Endothelial cell of umbilical vein (primary cell): Measurements from ENCODE around the gene LSM7. TPM values are rescaled to one million over a fixed set of nuclear protein-coding genes. Genes with fewer than 3 reads are reported as not detected.

Experiments used
- BruUV-seq: library from RNA; stranded (reverse); fragments of 400-500 nt; replicated peaks from 2 replicates; lab custom pipeline; 2021; lab: Mats Ljungman, UMichigan
- CTCF ChIA-PET: fragments of 300-600, 350-600 bp; sonication (Branson Sonifier 250); formaldehyde crosslinking; loops from one replicate; lab custom pipeline; 2021; ENCODE audit warnings: antibody characterized with exemption, inconsistent platforms; lab: Charles Lee
- POLR2A ChIA-PET: fragments of 300-600, 350-600 bp; sonication (Branson Sonifier 250); formaldehyde crosslinking; loops from one replicate; lab custom pipeline; 2021; ENCODE audit warnings: antibody characterized with exemption, inconsistent platforms; lab: Charles Lee
- DNase-seq: peaks from one replicate; pipeline ENCODE4 v3.0.0-alpha.2; 2011; ENCODE audit warnings: low read depth, low spot score
- FAIRE-seq: peaks from 2 replicates; lab custom pipeline; 2011; peaks lifted over from hg19 to GRCh38; lab: Jason Lieb, UNC
- H2AFZ ChIP-seq: 2 replicates; pipeline ENCODE4 v1.6.0; 2012; ENCODE audit warnings: low read depth, low read length, control low read depth, inconsistent platforms
- H3K27ac ChIP-seq: 2 replicates; pipeline ENCODE4 v1.5.1; 2011; ENCODE audit warnings: low read depth, mild to moderate bottlenecking, control low read depth, low read length, moderate library complexity; ENCODE audit not compliant: insufficient read depth
- H3K27me3 ChIP-seq, 2 experiments: 2 replicates each; pipeline versions ENCODE4 v1.6.0 to v1.6.1; 2011; ENCODE audit warnings: low read length in 2 of 2, mixed read lengths in 1 of 2; ENCODE audit not compliant: control insufficient read depth in 2 of 2, insufficient read depth in 2 of 2
- H3K36me3 ChIP-seq, 2 experiments: 2 replicates in 1 of 2; 3 replicates in 1 of 2; pipeline ENCODE4 v1.5.1; 2011; ENCODE audit warnings: low read length in 2 of 2, mild to moderate bottlenecking in 1 of 2, moderate library complexity in 1 of 2; ENCODE audit not compliant: control insufficient read depth in 2 of 2, insufficient read depth in 2 of 2; ENCODE audit errors: extremely low read depth in 1 of 2
- H3K4me1 ChIP-seq: 3 replicates; pipeline ENCODE4 v1.5.1; 2011; ENCODE audit warnings: mild to moderate bottlenecking, low read length; ENCODE audit not compliant: control insufficient read depth, insufficient read depth; ENCODE audit errors: extremely low read depth
- H3K4me2 ChIP-seq: 2 replicates; pipeline ENCODE4 v1.6.1; 2011; ENCODE audit warnings: low read length, control low read depth, mixed read lengths; ENCODE audit not compliant: insufficient read depth
- H3K4me3 ChIP-seq, 3 experiments: fragments of 200-600 bp in 1 of 3; sonication (generic), shearing (Covaris generic) in 1 of 3; replicated peaks in 1 of 3; 2 replicates each; pipeline ENCODE4 v1.5.1; 2011 to 2016; ENCODE audit warnings: control low read depth in 3 of 3, low read length in 3 of 3, mild to moderate bottlenecking in 2 of 3, inconsistent platforms in 1 of 3, low read depth in 1 of 3, moderate library complexity in 1 of 3; ENCODE audit not compliant: insufficient read depth in 1 of 3
- H3K79me2 ChIP-seq: 2 replicates; pipeline ENCODE4 v1.6.0; 2012; ENCODE audit warnings: low read length, inconsistent platforms; ENCODE audit not compliant: control insufficient read depth, insufficient read depth
- H3K9ac ChIP-seq: replicated peaks from 2 replicates; pipeline ENCODE3; 2011; ENCODE audit warnings: low read length, control low read depth; ENCODE audit not compliant: insufficient read depth; ENCODE audit errors: extremely low read depth
- H3K9me1 ChIP-seq: replicated peaks from 3 replicates; pipeline ENCODE4 v1.6.0; 2011; ENCODE audit warnings: mild to moderate bottlenecking, low read length; ENCODE audit not compliant: control insufficient read depth, insufficient read depth; ENCODE audit errors: extremely low read depth
- H3K9me3 ChIP-seq: replicated peaks from 2 replicates; pipeline ENCODE4 v1.5.1; 2012; ENCODE audit warnings: low read length, inconsistent platforms; ENCODE audit not compliant: control insufficient read depth, insufficient read depth
- H4K20me1 ChIP-seq: replicated peaks from 2 replicates; pipeline ENCODE3; 2011; ENCODE audit warnings: mild to moderate bottlenecking, low read length; ENCODE audit not compliant: control insufficient read depth, insufficient read depth; ENCODE audit errors: extremely low read depth
- EZH2 ChIP-seq: IDR thresholded peaks from 2 replicates; pipeline ENCODE4 v1.6.1; 2012; ENCODE audit warnings: borderline replicate concordance, low read depth, mild to moderate bottlenecking, moderate library complexity, low read length, inconsistent platforms; ENCODE audit not compliant: severe bottlenecking
- FOS ChIP-seq: IDR thresholded peaks from 2 replicates; pipeline ENCODE4 v1.6.1; 2011; ENCODE audit warnings: mild to moderate bottlenecking, low read length, moderate library complexity, borderline replicate concordance; ENCODE audit not compliant: insufficient read depth
- GATA2 ChIP-seq: IDR thresholded peaks from 2 replicates; pipeline ENCODE4 v1.7.0; 2011; ENCODE audit warnings: low read depth, mild to moderate bottlenecking, moderate library complexity, mixed read lengths, low read length; ENCODE audit not compliant: insufficient read length, insufficient read depth
- JUN ChIP-seq: IDR thresholded peaks from 2 replicates; pipeline ENCODE4 v1.6.1; 2011; ENCODE audit warnings: borderline replicate concordance, low read depth; ENCODE audit not compliant: insufficient read length, insufficient read depth
- MYC ChIP-seq: IDR thresholded peaks from one replicate; pipeline ENCODE4 v1.6.1; 2011; ENCODE audit warnings: mild to moderate bottlenecking, low read depth, low read length
- POLR2A ChIP-seq: IDR thresholded peaks from 2 replicates; pipeline ENCODE4 v1.6.1; 2012; ENCODE audit warnings: low read depth, mild to moderate bottlenecking, control low read depth, low read length
- POLR2AphosphoS5 ChIP-seq: IDR thresholded peaks from 2 replicates; pipeline ENCODE4 v1.6.1; 2012; ENCODE audit warnings: low read depth, mild to moderate bottlenecking, control low read depth, low read length, moderate library complexity; ENCODE audit not compliant: insufficient read depth
- dilution Hi-C: fragments of 300-500 bp; cut with MboI; formaldehyde crosslinking; loops from one replicate; pipeline ENCODE4 v1.15.0; 2019; ENCODE audit warnings: low sequenced_read_pairs; ENCODE audit not compliant: extremely low pct_ligation_motif_present
- intact Hi-C: fragments of 100-400 bp; cut with micrococcal nuclease; formaldehyde crosslinking; loops from one replicate; pipeline ENCODE4 v1.10.0; 2022
- polyA plus RNA-seq, 4 experiments: library from polyadenylated mRNA; depleted of rRNA in 3 of 4; stranded (reverse) in 3 of 4; unstranded in 1 of 4; fragments of >200 nt; gene quantifications; 2 replicates each; pipeline versions ENCODE4 v1.2.1 to v1.2.3, GENCODE V29; 2011 to 2012; ENCODE audit warnings: missing spikeins in 1 of 4
- total RNA-seq: library from RNA; stranded (reverse); gene quantifications from 2 replicates; pipeline ENCODE4 v1.2.3, GENCODE V29; 2021
- TF ChIP-seq, protein P1 (sequence below): IDR thresholded peaks from 2 replicates; pipeline ENCODE4 v1.6.1; 2011; ENCODE audit not compliant: insufficient read depth, insufficient read length
- TF ChIP-seq, protein P2 (sequence below), 2 donors: IDR thresholded peaks; 1 replicate in 1 of 2; 2 replicates in 1 of 2; pipeline ENCODE4 v1.5.1; 2011; ENCODE audit warnings: low read length in 2 of 2, mild to moderate bottlenecking in 2 of 2, moderate library complexity in 2 of 2, control low read depth in 1 of 2, inconsistent platforms in 1 of 2, low read depth in 1 of 2; ENCODE audit not compliant: insufficient read depth in 1 of 2; ENCODE audit errors: extremely low read depth in 1 of 2

Gene LSM7
- total and polyA plus RNA-seq, 2 donors (not counting 3 experiments of a cell fraction or from before 2014, with no cell fraction given), result 124 to 673 TPM

DNA sequence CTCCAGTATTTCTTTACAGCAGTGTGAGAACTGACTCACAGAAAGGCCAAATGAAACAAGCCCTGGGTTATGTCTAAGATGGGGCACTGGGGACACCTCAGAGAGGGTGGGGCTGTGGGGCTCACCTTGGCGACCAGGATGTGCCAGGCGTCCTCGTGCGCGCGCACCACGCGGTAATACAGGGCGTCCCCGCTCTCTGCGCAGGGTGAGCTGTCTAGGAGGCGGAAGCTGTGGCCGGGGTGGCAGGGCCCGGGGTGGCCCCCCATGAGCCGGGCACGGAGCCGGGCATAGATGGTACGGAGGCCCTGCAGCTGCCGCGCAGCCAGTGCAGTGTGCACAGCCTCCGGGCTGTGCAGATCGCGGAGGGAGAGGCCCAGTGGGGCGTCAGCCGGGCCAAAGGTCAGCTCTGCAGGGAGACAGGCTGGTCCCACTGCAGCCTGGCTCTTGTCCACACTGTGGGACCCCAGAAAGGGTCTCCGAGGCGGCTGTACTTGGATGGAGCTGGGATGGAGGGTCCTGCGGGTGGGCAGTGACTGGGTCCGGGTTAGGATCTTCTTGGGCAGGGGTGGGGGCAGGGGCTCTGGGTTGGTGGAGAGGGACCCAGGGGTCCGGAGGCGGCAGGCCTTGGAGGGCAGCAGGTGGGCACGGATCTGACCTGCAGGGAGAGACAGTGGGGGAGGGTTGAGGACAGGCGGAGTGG, 49.8 kb downstream of the LSM7 start:
- no TSS peak for BruUV-seq
- peaks cover 0 to 8% of the 10 kb centered on the region in 2 experiments for H3K36me3 ChIP-seq
- peaks cover 8% of the 10 kb centered on the region for H3K79me2 ChIP-seq
- ChIA-PET CTCF (interaction anchor here (1.5 kb wide), 1 partner anchor 37 kb away, joined by 7 read pairs; no protein-coding TSS in a partner anchor), POLR2A (interaction anchor here (0.7 kb wide), 2 partner anchors 45 to 737 kb away, joined by 3 read pairs; no protein-coding TSS in a partner anchor)
- no peak overlapping the region for H3K27ac ChIP-seq
- no peaks in the 10 kb centered on the region for H4K20me1 ChIP-seq
- H3K9ac ChIP-seq, result no peak overlapping the region
- no peak overlapping the region for H3K4me3 ChIP-seq
- no peaks in the 10 kb centered on the region for H3K9me3 ChIP-seq
- no peak for TF ChIP-seq FOS
- TF ChIP-seq GATA2, result no peak
- no peak for TF ChIP-seq POLR2AphosphoS5
- no peak for TF ChIP-seq POLR2A
- TF ChIP-seq JUN, result no peak
- TF ChIP-seq MYC, result no peak
- TF ChIP-seq, protein P1, sequence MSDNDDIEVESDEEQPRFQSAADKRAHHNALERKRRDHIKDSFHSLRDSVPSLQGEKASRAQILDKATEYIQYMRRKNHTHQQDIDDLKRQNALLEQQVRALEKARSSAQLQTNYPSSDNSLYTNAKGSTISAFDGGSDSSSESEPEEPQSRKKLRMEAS, result no peak
- TF ChIP-seq, protein P2, sequence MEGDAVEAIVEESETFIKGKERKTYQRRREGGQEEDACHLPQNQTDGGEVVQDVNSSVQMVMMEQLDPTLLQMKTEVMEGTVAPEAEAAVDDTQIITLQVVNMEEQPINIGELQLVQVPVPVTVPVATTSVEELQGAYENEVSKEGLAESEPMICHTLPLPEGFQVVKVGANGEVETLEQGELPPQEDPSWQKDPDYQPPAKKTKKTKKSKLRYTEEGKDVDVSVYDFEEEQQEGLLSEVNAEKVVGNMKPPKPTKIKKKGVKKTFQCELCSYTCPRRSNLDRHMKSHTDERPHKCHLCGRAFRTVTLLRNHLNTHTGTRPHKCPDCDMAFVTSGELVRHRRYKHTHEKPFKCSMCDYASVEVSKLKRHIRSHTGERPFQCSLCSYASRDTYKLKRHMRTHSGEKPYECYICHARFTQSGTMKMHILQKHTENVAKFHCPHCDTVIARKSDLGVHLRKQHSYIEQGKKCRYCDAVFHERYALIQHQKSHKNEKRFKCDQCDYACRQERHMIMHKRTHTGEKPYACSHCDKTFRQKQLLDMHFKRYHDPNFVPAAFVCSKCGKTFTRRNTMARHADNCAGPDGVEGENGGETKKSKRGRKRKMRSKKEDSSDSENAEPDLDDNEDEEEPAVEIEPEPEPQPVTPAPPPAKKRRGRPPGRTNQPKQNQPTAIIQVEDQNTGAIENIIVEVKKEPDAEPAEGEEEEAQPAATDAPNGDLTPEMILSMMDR (IDR thresholded peaks at IDR 0.05; ENCODE audit: extremely low read depth in 1 of 2, insufficient read depth in 1 of 2, low read depth in 1 of 2, low read length in 2 of 2), result no peak
- TF ChIP-seq EZH2, result no peak
- DNase-seq, result no peak
- peaks cover 2 to 6% of the 10 kb centered on the region in 2 experiments for H3K27me3 ChIP-seq
- H3K9me1 ChIP-seq, result no peaks in the 10 kb centered on the region
- peaks cover 16% of the 10 kb centered on the region for H3K4me1 ChIP-seq
- intact Hi-C loops (no loop called here), dilution Hi-C loops (no loop called here)
- no peak overlapping the region for H3K4me2 ChIP-seq
- FAIRE-seq, result no peak
- H2AFZ ChIP-seq, result no peak overlapping the region
